Measurements from ENCODE around the gene PSMD13.

Gene PSMD13

DNA sequence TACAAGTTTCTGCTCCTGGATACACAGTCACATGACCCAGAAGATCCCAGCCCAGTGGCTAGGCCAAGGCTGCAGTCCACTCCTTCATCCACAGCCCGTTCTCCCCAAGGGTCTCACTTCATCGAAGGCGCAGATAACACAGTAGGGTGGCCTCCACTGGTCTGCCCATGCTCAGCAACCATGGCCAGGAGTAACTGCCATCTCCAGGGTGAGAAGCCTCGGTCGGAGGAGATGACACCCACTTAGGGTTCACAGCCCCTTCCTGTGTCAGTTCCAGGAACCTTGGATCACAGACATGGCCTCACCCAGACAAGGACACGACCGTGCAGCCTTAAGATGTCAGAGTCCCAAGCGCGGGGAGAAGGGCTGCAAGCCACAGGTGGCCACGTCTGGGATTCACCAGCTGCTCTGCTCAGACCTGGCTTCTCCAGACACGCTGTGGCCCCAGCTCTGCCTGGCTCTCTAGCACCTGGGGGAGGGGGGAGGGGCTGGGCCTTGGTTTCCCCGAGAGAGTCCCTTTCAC is 32.1 kb upstream of the PSMD13 start:
- DNase-seq (ENCODE audit: low read depth in 2 of 2) = no peak

DNA sequence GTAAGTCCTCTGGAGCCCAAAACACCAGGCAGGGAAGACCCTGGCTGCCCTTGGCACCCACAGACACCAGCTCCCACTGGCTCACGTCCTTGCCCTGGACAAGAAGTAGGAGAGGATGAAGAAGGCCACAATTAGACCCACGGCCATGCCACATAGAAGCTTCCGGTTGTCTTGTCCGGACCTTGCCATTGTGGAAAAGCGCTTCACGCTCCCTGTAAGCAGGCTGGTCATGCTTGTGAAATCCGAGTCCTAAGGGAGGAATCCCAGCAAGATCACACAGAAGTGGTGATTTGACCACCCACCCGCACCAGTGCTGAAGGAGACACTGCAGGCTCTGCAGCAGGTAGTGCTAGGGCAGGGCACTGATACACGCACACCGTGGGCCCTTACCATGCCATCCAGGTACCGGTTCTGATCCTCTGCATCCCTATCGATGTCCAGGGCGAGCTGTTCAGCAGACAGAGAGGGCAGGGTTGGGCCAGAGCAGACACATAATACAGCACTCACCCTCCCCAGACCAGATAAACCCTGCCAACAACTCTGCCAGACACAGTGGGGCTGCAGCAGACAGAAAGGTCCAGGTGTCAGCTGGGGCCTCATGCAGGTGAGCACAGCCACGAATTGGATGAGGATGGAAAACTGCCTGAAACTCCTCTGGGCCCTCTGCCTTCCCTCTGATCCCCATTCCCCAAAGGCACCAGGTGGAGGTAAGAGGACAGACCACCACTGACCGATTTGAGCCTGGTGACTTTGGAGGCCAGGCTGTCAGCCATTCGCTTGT is 31.4 kb upstream of the PSMD13 start:
- DNase-seq (ENCODE audit: low read depth in 2 of 2) = no peak

DNA sequence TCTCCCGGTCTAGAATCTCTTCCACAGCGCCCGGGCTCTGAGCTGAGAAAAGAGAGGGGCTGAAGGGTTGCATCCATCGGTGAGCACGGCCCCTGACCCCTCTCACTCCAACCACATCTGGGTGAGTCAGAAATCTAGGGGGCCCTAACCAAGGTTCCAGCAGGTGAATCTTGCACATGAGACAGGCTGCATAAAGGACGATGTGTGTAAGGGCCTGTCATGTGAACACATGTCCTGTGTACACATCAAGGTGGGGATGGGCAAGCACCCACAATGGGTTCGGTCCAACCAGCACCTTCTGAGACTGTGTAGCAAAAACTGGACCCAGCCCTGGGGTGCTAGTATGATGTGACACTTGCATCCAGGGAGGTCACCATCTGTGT is 30.8 kb upstream of the PSMD13 start:
- DNase-seq (ENCODE audit: low read depth in 2 of 2) = no peak

DNA sequence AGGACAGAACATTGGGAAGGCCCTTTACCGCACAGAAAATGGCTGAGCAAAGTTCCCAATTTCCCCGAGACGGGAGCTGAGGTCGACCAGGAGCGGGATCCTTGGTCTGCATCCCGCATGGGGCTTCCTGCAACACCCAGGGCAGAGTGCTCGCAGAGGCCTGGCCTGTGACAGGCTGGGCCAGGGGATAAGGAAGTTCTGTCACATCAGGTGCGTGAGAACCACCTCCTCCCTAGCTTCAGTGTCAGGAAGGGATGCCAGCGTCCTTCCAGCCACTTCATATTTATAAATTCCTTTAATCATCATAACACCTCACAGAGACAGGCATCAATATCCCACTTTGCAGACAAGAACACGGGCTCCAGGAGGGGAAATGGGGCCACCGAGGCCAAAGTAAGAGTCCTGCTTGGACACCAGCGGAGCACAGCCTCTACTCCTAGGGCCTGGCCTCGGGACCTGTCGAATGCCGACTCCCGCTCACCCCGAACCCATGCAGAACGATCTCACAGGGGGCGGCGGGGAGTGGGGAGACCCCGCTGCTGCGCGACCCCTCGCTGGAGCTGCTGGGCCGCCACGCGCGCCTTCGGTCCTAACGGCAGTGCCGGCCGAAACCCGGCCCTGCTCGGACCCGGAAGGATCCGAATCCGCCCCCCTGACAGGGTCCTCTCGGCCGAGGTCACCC is 30.1 kb upstream of the PSMD13 start:
- DNase-seq (ENCODE audit: low read depth in 2 of 2) = no peak

GRCh38 chr11:207208-207862 is 29.4 kb upstream of the PSMD13 start, which contains the start of the genes BET1L and RIC8A:
Gene BET1L, minus strand, starts transcription at chr11:207399. Its CDS starts 78 bp downstream, at chr11:207321.
Gene RIC8A, plus strand, starts transcription at chr11:207708. Its CDS starts 1,147 bp downstream, at chr11:208855.
- DNase-seq (ENCODE audit: low read depth in 2 of 2) = peak; percentile 93

GRCh38 chr11:207863-208180 is 29.0 kb upstream of the PSMD13 start:
- DNase-seq (ENCODE audit: low read depth in 2 of 2) = no peak

- peak; percentile 55 to 70 for DNase-seq (ENCODE audit: low read depth in 2 of 2)
Measured at GRCh38 chr11:208181-208916, 28.4 kb upstream of the PSMD13 start.

- no peak for DNase-seq (ENCODE audit: low read depth in 2 of 2)
Measured at GRCh38 chr11:208917-209260, 27.9 kb upstream of the PSMD13 start.

GRCh38 chr11:209275-210121 is 27.3 kb upstream of the PSMD13 start:
- DNase-seq (ENCODE audit: low read depth in 2 of 2) = no peak

DNA sequence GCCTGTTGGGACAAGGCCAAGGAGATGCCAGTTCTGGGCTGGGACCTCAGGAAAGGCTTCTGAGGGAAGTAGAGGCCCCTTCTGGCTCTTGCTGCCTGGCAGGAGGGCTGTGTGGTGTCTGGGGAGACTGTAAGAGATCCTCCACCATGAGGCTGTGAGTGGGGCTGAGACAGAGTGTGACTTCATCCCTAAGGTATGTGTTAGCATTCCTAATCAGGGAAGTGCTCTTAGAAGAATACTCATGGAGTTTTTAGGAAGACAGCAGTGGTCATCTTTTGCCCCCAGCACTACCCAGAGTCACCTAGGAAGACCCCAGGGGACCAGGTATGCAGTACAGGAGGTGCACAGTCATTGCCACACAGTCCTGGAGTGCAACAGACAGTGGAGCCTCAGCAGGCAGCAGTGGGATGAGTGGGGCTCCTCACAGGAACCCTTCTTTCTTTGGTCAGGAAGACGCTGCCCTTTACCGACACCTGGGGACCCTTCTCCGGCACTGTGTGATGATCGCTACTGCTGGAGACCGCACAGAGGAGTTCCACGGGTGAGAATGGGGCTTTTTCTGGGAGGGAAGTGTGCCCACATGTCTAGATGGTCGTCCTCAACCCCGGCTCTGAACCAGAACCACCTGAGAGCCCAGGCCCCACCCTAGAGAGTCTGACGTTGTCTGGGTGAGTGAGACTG is 26.5 kb upstream of the PSMD13 start:
- no peak for DNase-seq (ENCODE audit: low read depth in 2 of 2)

DNA sequence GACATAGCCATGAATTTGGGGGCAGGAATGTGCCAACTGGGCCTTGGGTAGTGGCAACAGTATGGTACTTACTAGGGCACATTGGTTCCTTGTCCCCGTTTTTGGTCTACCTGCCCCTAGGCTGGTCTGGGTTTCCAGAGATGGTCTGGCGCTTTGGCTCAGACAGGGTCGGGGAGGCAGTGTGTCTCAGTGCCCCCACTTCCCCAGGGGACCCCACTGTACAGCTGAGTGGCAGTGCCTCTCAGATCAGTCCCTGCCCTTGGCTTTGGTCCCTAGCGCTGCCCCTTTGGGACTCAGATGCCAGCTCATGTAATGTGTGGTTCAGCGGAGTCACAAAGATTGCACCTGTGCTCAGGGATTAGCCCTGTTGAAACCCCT is 26.0 kb upstream of the PSMD13 start:
- DNase-seq (ENCODE audit: low read depth in 2 of 2) = no peak

DNA sequence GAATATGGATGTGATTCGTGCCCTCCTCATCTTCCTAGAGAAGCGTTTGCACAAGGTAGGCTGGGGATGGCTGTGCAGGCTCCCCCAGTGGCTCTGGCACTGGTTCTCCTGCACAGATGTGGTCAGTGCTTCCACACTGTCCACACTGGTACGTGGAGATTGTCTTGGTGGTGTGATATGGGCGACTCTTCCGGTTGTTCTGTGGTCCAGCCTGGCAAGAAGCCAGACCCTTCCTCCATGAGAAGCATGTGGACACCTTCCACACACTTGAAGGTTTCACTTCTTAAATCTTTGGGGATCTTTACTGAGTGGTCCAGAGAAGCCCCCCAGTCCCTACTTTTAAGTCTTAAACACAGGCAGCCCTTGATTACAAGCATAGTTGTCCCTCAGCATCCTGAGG is 25.5 kb upstream of the PSMD13 start:
- DNase-seq (ENCODE audit: low read depth in 2 of 2) = no peak

DNA sequence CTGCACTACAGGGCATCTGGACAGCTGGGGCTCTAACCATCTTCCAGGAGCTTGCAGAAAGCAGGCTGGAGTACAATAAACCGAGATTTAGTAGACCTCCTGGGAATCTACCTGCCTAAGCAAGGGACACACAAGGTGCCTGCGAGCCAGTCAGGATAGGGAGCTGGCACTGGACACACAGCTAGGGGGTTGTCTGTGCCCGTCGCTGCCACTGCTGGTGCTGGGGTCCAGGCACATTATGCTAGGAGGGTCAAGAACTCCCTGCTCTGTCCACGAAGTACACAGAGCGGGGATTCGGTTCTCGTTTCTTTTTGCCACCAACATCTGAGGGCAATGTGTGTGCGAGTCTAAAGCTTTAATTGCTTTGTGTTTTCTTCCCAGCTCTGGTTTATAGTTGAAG is 25.0 kb upstream of the PSMD13 start:
- no peak for DNase-seq (ENCODE audit: low read depth in 2 of 2)

DNA sequence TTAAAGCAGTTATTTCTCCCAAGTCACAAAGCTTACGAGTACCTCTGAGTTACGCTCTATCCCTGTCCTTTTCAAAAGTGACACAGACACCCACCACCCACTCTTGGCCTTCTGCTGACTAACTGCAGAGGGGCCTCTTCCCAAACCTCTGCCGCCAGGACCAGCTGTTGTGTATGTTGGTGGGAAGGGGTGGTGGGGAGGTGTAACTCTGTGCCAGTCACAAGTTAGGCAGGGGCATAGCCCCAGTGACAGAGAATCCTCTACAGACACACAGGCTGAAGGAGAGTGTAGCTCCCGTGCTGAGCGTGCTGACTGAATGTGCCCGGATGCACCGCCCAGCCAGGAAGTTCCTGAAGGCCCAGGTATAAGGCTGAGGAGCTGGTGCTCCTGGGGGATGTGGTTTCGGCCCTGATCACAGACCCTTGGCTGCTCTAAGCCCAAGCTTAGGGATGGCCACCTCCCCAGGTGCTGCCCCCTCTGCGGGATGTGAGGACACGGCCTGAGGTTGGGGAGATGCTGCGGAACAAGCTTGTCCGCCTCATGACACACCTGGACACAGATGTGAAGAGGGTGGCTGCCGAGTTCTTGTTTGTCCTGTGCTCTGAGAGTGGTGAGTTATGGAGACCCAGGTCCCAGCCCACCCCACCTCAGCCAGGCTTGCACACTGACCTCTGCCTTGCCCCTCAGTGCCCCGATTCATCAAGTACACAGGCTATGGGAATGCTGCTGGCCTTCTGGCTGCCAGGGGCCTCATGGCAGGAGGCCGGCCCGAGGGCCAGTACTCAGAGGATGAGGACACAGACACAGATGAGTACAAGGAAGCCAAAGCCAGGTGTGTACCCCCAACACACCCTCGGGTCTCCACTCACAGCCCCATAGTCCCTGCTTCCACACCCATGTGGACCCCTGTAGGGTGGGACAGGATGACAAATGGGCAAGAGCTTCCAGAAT is 24.4 kb upstream of the PSMD13 start:
- DNase-seq (ENCODE audit: low read depth in 2 of 2) = no peak

- DNase-seq (ENCODE audit: low read depth in 2 of 2) = no peak
Measured at GRCh38 chr11:213111-213510, 23.7 kb upstream of the PSMD13 start.

- no peak for DNase-seq (ENCODE audit: low read depth in 2 of 2)
Measured at GRCh38 chr11:214083-214482, 22.7 kb upstream of the PSMD13 start.

GRCh38 chr11:215581-216037 is 21.2 kb upstream of the PSMD13 start:
- DNase-seq (ENCODE audit: low read depth in 2 of 2) = no peak

- DNase-seq (ENCODE audit: low read depth in 2 of 2) = no peak
Measured at GRCh38 chr11:216081-216974, 20.4 kb upstream of the PSMD13 start.

Measured in stimulated activated CD8-positive, alpha-beta memory T cell treated with anti-CD3 and anti-CD28 coated beads, Interleukin-2, amount 100 ng/mL, for 1 hour (primary cell).